Stimulated activated CD4-positive, alpha-beta T cell treated with anti-CD3 and anti-CD28 coated beads, TNF-alpha, amount 100 ng/mL, for 1 hour (primary cell): ENCODE results near the gene ZNF778.
"Not testable (repeated sequence)": the region's sequence is repeated elsewhere in the genome, so short reads cannot be mapped to it uniquely, and the experiment has no call there.

Source experiments
- DNase-seq, 3 donors: peaks; one replicate each; pipeline ENCODE4 v3.0.0-alpha.2; 2020; ENCODE audit warnings: low read depth in 3 of 3, low spot score in 1 of 3

The ZNF778 gene

GRCh38 chr16:89210904-89211515, 6.5 kb upstream of the ZNF778 start:
- no peak for DNase-seq

- DNase-seq: peak; percentile 48 to 69 (median 57)
Observed at GRCh38 chr16:89216315-89217137, 977 bp upstream of the ZNF778 start.

- DNase-seq: no peak
Observed at GRCh38 chr16:89217138-89217387, 440 bp upstream of the ZNF778 start.

GRCh38 chr16:89219365-89219764, 1.9 kb downstream of the ZNF778 start:
- no peak for DNase-seq

GRCh38 chr16:89221604-89222003, 4.1 kb downstream of the ZNF778 start:
- no peak for DNase-seq

GRCh38 chr16:89222931-89223330, 5.4 kb downstream of the ZNF778 start:
- no peak for DNase-seq

- no peak for DNase-seq
Observed at GRCh38 chr16:89224665-89225064, 7.2 kb downstream of the ZNF778 start.

GRCh38 chr16:89230255-89230654, 12.8 kb downstream of the ZNF778 start:
- no peak for DNase-seq

GRCh38 chr16:89232107-89232506, 14.6 kb downstream of the ZNF778 start:
- DNase-seq: no peak

- DNase-seq: no peak
Observed at GRCh38 chr16:89233678-89234490, 16.4 kb downstream of the ZNF778 start.

GRCh38 chr16:89237733-89238132, 20.2 kb downstream of the ZNF778 start:
- no peak for DNase-seq

GRCh38 chr16:89241187-89242007, 23.9 kb downstream of the ZNF778 start:
- peak; percentile 45 to 62 (median 60) for DNase-seq

GRCh38 chr16:89242795-89243200, 25.3 kb downstream of the ZNF778 start:
- no peak for DNase-seq

GRCh38 chr16:89243664-89244063, 26.2 kb downstream of the ZNF778 start:
- DNase-seq: no peak

- not testable (repeated sequence) for DNase-seq
Observed at GRCh38 chr16:89244264-89244663, 26.8 kb downstream of the ZNF778 start.

GRCh38 chr16:89244754-89245153, 27.3 kb downstream of the ZNF778 start:
- DNase-seq: no peak

- DNase-seq: no peak
Observed at GRCh38 chr16:89246383-89246902, 28.9 kb downstream of the ZNF778 start.

- peak; percentile 93 to 99 (median 96) for DNase-seq
Observed at GRCh38 chr16:89246903-89247733, 29.6 kb downstream of the ZNF778 start.

- not testable (repeated sequence) for DNase-seq
Observed at GRCh38 chr16:89247734-89248075, 30.2 kb downstream of the ZNF778 start.
